GM19328 (cell line): ENCODE results near the gene TMEM229B.
A peak's percentile ranks its signal among the peaks of the same experiment; 100 is the strongest.

Experiments
- ATAC-seq: cut with Tn5 transposase; IDR thresholded peaks from one replicate; pipeline ENCODE4 v1.9.1; 2021; ENCODE audit warnings: mild to moderate bottlenecking, moderate library complexity; ENCODE audit not compliant: unreplicated experiment

TMEM229B gene

DNA sequence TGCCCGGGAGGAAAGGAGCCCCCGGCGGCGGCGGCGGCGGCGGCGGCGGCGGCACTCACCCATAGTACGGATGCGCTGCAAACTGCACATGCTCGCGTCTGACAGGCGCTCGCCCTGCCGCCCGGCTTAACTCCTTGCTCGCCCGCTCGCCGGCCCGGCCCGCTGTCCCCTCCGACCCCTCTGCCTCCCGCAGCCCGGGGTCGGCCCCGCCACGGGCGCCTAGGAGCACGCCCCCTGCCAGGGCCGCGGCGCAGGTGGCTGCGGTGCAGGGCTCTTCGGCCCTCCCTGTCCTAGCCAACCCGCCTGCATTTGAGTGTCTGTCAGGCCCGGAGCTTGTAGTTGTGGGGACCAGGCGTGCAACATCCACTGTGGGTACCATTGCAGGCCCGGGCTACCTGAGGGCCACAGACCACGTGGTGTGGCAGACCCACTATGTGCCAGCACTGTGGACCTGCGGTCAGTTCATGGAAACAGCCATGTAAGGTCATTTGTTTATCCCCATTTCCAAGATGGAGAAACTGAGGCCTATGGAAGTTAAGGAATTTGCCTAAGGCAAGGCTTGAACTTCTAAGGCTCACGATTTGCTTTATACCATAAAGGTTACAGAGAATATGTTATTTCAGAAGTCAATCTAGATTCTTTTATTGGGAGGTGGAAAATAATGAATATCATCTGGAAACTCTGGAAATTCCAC is 27.0 kb upstream of the TMEM229B start:
- ATAC-seq: peak; percentile 49

DNA sequence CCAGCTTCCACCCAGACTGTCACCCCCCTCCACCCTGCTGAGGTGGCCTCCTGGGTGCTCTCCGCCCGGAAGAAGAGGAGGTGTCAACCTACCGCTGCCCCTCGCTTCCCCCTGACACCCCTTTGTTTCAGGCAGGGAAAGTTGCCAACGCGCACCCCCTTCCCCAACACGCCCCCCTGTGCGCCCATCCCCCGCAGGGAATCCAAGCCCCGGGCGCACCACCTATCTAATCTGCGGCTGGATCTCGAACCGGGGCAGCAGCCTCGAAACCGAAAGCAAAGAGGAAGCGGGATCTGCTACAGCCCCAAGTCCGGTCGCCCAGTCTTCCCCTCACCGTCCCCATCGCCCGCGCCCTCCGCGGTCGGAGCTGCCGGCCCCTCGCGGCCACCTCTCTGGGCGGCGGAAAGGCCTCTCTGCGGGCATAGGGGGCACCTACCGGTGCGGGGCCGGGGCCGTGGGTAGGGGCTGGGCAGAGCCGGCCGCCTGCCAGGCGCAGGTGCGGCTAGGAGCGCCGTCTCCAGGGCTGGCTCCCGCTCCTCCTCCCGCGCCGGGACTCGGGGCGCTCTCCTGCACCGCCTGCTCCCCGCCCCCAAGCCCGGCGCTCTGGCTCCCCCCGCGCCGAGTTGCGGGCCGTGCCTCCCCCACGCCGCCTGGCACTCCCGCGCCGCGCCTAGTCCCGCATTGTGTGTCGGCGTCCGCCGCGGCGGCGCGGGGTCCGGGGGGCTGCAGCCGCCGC is 26.3 kb upstream of the TMEM229B start:
- ATAC-seq: peak; percentile 33

DNA sequence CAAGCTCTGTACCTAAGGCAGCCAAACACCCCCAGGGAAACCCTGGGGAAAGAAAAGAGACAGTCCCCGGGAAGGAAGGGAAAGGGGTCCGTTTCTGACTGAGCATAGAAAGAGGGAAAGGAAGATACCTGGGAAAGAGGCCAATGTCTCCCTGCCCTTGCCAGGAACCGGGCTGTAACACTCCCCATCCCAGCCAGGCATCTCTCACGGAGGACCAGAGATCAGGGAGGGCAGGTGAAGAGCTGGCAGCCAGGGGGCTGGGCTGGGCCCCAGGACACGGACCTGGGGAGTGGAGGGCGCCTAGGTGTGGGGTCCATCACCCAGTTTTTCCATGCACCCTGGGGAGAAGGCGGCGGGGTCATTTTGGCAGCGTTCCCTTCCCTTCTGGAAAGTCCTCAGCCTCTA is 25.7 kb upstream of the TMEM229B start:
- ATAC-seq: no peak

GRCh38 chr14:67513631-67514108 is 25.1 kb upstream of the TMEM229B start:
- ATAC-seq: no peak

DNA sequence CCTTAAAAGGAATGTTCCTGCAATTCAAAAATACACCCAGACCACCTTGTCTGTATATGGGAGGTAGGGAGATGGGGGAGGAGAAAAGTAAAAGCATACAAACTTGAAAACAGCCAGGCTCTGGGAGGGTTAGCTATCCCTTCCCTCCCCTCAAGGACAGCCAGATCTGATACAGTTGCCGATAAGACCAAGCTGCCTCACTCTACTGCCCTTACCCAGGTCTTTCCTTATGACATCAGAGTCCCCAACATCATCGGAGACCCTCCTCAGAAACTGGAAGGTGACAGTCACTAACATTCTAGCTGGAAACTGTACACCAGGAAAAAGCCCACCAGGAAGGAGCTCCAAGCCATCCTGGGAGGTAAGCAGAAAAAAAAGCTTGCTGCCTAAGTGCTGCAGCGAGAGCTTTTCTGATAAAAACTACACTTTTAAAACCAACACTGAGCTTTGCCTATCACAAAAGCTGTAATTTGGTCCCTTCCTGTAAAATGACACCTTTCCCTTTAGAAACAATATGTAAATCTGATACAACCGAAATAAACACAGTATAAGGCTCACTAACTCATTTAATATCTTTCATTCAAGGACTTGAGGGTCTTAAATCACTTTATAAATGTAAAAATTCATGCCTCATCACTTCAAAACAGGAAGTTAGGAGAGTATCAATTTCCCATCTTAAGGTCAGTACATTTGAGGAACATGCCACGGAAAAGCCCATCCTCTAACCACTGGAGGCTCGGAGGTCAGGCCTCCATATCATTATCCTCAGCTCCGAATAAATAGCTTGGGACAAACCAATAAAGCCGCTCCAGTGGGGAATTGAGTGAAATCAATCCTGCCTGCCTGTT is 24.2 kb upstream of the TMEM229B start:
- ATAC-seq: no peak

DNA sequence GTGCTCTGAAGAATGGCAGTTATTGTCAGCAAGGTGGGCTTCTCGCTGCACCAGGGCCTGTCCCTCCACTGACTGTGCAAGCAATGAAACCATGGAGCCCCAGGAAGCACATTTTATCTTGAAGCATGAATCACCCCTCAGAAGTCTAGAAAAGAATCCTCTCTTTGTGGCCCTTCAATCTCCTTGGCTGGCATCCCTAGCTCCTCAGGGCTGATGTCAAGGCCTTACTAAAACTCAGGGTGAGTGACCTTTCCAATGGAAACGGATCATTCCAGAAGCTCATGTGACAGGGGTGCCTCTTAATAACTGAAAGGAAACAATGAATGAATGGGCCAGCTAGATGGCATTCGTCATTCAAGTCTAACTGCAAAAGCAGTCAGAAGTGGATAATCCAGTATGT is 22.3 kb upstream of the TMEM229B start:
- ATAC-seq: no peak

DNA sequence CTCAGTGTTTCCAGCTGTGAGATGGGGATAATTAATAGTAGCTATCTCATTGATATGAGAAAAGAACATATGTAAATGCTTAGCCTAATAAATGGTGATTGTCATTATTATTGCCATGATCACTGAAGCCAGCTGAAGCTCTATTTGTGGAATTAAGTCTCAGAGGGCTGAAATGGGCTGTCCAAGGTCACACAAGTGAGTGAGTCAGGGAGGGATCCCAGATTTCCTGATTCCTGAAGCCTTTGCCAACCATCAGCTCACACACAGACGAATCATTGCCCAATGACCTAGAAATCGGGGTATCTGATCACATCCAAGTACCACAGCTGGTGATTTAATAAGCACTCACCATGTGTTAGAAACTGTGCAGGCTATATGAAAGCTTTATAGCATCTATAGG is 21.6 kb upstream of the TMEM229B start:
- no peak for ATAC-seq

DNA sequence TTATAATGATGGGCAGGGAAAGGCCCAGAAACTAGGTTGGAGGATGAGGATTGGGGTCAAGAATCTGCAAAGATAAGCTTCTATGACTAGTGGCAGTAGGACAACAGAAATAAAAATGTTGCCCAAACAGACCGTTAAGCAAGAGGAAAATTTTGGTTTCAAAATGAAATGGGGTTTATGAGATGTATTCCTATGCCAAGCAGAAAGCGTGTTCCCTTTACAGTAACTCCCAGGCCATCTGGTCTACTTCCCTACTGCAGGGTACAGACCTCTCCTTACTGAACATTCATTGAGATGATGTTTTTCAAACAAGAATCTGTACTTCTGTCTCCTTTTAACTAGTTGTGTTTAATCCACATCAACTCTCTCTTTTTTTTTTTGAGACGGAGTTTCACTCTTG is 20.4 kb upstream of the TMEM229B start:
- ATAC-seq: no peak

DNA sequence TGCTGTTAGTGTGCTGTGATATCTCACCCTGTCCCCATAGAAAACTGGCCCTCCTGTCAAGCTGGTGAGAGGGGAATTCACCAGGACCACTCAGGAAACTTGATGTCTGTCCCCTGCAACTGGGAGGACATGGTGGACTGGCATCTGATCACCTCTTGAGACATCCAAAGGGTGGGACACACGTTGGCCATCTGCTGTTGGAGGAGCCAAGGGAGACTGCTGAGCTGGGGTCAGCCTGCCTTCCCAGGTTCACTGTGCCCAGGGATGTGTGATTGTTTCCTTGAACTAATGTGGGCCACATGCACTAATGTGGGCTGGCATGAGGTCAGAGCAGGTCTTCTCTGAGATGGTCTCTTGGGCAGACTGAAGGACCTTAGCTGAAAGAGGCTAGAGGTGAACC is 16.7 kb upstream of the TMEM229B start:
- no peak for ATAC-seq

GRCh38 chr14:67503331-67503730 is 14.8 kb upstream of the TMEM229B start:
- no peak for ATAC-seq

DNA sequence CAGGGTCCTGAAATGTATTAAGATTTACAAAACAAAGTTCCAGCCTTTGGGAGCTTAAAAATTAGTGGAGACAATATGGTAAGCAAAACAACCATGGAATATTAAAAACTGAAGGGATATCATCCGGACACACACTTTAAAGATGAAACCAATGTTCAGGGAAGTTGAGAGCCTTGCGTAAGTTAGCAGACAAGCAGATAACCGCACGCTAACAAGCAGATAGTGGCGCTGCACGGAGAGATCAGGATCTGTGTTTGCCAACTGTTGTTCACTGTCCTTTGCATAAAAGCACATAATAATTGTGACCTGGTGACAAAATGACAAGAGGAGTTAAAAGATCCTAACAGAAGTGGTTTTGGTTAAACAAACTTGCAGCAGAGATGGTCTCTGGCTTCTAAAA is 14.3 kb upstream of the TMEM229B start:
- ATAC-seq: no peak

DNA sequence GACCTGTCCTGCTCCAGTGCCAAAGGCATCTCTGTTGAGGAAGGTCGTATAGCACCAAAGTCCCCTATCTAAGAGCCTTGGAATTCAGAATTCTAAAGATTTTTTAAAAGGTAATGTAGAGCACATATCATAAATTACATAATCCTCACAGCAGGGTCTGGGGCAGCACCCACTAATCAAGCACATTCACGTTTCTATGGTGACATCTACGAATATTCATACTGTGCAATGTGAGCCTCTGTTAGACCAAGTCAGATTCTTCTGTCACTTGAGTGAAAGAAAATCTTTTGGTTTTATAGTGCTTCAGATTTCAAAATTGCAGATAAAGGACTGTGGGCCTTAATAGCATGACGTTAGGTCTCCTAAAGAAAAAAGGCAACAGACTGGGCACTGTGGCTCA is 13.1 kb upstream of the TMEM229B start:
- ATAC-seq: no peak

DNA sequence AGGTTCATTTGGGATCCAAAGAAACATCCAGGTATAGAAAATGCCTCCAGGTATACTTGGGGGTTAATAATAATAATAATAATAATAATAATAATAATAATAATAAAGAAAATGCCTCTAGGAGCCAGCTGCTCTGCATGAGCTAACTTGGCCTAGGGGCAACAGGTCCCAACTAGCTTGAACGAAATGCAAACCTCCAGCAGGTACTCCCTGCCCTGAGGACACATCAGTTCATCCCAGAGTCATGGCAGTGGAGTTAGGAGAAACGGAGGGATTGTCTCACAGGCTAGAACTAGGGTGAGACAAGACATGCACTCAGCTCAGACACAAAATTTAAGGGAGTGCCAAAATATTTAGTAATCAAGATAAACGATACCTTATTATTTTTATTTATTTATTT is 12.5 kb upstream of the TMEM229B start:
- no peak for ATAC-seq

GRCh38 chr14:67497716-67498115 is 9.2 kb upstream of the TMEM229B start:
- no peak for ATAC-seq

DNA sequence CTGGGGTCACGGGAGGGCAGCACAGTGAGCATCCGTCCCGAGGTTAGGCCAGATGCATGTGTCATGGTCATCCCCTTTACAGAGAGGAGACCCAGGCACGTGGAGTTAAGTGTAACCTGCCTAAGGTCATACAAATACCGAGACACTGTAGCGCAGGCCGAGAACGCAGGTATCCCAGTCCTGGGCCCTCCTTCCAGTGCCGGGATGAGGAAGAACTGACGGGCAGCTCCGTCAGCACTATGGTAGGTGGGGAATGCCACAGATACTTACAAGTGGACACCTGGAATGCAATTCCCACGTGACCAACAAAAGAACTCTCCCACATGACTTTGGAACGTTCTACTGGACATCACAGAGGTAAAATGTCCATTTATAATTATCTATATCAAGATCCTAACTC is 8.7 kb upstream of the TMEM229B start:
- no peak for ATAC-seq

DNA sequence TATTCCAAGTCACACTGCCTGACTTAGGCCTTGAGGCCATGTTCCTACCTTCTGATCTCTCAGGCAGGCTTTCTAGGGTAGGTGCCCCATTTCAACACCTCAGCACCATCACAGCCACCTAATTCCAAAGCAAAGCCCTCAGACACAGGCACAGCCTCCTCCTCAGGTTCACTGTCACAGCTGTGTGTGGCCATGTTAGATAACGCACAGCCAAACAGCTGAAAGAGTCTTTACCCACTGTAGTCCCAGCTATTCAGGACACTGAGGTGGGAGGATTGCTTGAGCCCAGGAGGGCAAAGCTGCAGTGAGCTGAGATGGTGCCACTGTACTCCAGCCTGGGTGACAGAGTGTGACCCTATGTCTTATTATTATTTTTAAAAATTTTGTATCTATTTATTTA is 7.3 kb upstream of the TMEM229B start:
- no peak for ATAC-seq

DNA sequence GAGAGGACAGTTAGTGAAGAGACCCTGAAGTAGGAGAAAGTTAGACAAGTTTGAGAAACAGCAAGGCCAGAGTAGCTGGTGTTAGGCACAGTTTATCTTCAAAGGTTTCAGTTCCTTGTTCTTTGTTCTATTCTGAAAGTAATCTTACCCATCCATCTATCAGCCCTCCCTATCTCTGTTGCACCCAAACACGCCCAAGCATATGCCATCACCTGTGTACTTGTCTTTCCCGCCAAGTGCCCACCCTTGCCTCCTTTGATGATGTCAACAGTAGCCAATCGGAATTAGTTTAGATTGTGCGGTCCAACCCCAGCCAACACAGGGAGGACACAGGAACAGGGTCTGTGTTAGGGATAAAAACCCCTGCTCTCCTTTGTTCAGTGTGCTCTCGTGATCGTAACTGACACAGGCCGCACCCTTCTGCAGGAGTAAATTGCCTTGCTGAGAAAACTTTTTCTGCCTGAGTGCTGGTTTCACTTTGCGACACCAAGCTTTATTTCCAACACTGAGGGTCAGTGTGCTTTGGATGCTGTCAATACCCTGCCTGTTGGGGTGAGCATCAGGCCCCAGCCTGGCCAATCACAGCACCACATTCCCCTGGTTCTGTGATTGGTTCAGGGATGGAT is 4.7 kb upstream of the TMEM229B start:
- no peak for ATAC-seq

DNA sequence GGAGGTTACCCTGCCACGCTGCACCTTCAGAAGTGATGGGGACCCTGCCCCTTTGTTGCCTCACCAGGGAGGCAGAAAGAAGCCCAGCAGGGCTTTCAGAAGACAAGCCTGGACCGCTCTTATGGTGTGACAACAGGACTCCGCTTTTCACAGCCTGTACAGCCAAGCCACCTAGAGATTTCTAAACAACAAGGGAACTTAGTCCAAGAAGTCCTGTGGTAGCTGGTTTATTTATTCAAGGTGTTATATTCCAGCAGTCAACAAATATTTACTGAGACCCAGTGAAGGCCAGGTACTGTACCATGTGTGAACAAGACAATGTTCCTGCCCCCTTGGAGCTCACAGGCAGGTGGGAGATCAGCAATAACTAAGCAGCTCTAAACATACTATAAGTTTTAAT is 4.0 kb upstream of the TMEM229B start:
- ATAC-seq: no peak

DNA sequence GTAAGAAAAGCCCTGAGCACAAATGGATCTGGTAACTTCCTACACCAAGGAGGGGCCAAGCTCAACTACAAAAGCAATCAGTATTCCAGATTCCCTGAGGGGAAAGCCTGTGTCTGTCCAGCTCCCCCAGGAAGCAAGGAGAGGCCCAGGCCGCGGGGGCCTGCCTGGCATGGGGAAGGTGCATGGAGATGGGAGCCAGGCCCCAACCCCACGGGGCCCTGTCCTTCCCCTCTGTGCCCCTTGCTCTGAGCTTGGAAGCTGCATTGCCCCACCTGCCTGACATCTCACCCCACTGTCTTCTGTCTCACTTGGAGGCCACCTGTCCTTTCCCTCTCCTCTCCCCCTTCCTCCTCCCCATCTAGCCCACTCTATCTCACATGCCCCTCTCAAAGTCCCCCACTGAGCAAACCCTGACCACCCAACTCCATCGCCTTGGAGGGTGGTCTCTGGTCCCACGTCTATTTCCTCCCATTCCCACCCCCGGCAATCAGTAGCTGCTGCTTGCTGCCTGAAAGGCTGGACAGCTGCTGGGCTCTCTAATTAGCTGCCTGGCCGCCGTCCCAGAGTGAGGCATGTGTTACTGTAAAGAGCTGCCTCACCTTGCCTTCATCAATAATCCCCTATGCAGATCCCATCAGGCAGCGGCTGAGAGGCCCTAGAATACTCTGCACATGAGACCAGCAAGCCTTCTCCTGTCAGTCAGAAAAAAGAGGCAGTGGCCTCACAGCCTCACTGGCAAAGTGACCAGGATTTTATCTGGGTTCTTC is 3.4 kb upstream of the TMEM229B start:
- no peak for ATAC-seq

GRCh38 chr14:67491285-67491684 is 2.8 kb upstream of the TMEM229B start:
- ATAC-seq: no peak
